Measurements from ENCODE around the gene SPRY1. TPM values are rescaled to one million over a fixed set of nuclear protein-coding genes. Genes with fewer than 3 reads are reported as not detected.

SPRY1 gene
- total RNA-seq, 2 donors from 2014 or later: 67.5 to 90.2 TPM

DNA sequence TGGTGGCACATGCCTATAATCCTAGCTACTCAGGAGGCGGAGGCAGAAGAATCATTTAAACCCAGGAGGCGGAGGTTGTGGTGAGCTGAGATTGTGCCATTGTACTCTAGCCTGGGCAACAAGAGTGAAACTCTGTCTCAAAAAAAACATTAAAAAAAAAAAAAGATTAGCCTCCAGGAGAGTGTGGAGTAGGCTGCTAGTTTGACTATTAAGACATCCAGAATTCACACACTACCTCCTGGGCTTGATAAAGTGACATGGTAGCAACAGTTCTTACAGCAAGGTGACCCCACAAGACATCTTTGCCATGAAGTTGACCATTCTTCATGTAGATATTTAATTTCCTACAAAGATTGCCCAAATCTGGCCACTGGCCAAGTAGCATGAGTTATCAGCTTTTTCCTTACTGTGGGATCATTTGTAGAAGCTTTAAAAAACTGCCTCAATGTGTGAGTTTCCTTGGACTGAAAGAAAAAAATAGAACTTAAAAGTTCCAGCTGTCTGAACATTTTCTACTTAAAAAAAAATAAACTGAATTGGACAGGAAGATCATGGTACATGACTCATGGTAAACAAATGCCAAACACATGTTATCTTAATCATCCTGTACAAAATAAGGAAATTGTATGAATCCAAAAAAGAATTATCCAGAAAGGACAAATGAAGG, 35.3 kb upstream of the SPRY1 start:
- H3K4me3 ChIP-seq: no peak overlapping the region
- no peaks in the 10 kb centered on the region for H3K9me3 ChIP-seq
- TF ChIP-seq POLR2A (IDR thresholded peaks at IDR 0.05) (no peak), POLR2AphosphoS5 (IDR thresholded peaks at IDR 0.05) (no peak)
- TF ChIP-seq, protein P1, sequence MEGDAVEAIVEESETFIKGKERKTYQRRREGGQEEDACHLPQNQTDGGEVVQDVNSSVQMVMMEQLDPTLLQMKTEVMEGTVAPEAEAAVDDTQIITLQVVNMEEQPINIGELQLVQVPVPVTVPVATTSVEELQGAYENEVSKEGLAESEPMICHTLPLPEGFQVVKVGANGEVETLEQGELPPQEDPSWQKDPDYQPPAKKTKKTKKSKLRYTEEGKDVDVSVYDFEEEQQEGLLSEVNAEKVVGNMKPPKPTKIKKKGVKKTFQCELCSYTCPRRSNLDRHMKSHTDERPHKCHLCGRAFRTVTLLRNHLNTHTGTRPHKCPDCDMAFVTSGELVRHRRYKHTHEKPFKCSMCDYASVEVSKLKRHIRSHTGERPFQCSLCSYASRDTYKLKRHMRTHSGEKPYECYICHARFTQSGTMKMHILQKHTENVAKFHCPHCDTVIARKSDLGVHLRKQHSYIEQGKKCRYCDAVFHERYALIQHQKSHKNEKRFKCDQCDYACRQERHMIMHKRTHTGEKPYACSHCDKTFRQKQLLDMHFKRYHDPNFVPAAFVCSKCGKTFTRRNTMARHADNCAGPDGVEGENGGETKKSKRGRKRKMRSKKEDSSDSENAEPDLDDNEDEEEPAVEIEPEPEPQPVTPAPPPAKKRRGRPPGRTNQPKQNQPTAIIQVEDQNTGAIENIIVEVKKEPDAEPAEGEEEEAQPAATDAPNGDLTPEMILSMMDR (IDR thresholded peaks at IDR 0.05): no peak
- H3K36me3 ChIP-seq: no peaks in the 10 kb centered on the region
- intact Hi-C loops (cut with DNase I): no loop called here
- WGBS: 95% methylated on average over 2 of the region's 2 CpGs
- no peaks in the 10 kb centered on the region for H3K4me1 ChIP-seq (replicated peaks)
- no peak for DNase-seq (ENCODE audit: low spot score)
- H3K27me3 ChIP-seq (replicated peaks; ENCODE audit: insufficient read depth): no peaks in the 10 kb centered on the region
- no peak overlapping the region for H3K27ac ChIP-seq

DNA sequence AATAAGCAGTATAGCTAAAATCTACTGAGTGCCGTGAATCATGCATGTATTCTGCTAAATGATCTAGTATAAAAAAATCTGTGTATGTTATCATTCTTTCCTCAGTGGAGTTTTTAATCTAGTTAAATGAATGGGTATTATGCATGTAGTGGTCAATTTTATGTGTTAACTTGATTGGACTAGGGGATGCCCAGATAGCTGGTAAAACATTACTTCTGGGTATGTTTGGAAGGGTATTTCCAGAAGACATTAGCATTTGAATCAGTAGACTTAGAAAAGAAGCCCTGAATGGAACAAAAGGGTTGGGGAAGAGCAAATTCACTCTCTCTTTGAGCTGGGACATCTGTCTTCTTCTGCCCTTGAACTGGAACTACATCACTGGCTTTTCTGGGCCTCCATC, 34.5 kb upstream of the SPRY1 start:
- Histone ChIP-seq H3K9me3 (no peaks in the 10 kb centered on the region), H3K27me3 (replicated peaks; ENCODE audit: insufficient read depth) (no peaks in the 10 kb centered on the region), H3K4me3 (no peak overlapping the region), H3K27ac (no peak overlapping the region), H3K36me3 (no peaks in the 10 kb centered on the region), H3K4me1 (replicated peaks) (no peaks in the 10 kb centered on the region)
- intact Hi-C loops (cut with DNase I): no loop called here
- no peak for DNase-seq (ENCODE audit: low spot score)
- 98% methylated on average over 1 of the region's 1 CpG for WGBS
- TF ChIP-seq POLR2A (IDR thresholded peaks at IDR 0.05) (no peak), POLR2AphosphoS5 (IDR thresholded peaks at IDR 0.05) (no peak)
- TF ChIP-seq, protein P1 (IDR thresholded peaks at IDR 0.05): no peak

GRCh38 chr4:123363729-123364128, 32.9 kb upstream of the SPRY1 start:
- 100% methylated on average over 2 of the region's 2 CpGs for WGBS
- intact Hi-C loops (cut with DNase I): no loop called here
- no peaks in the 10 kb centered on the region for H3K27me3 ChIP-seq (replicated peaks; ENCODE audit: insufficient read depth)

DNA sequence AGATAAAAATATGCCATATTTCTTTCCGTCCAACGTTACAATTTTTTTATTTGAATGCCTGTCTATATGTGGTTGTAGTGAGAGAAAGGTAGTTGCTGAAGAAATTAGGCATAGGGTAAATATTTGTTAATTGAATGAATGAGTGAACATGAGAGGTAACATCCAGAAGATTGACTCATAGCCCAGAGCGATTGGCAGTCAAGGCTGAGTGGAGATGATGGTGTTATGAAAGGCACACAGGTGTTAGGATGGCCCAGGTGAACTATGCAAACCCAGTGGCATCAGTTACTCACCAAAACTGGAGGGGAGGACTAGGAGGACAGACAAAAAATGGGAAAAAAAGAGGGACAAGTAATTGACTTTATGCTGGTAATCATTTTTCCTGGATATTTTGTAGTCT, 31.7 kb upstream of the SPRY1 start:
- intact Hi-C loops (cut with DNase I): no loop called here
- TF ChIP-seq, protein P1 (IDR thresholded peaks at IDR 0.05): no peak
- TF ChIP-seq POLR2AphosphoS5 (IDR thresholded peaks at IDR 0.05) (no peak), POLR2A (IDR thresholded peaks at IDR 0.05) (no peak)
- H3K4me1 ChIP-seq (replicated peaks): no peaks in the 10 kb centered on the region
- no peaks in the 10 kb centered on the region for H3K9me3 ChIP-seq
- no peak overlapping the region for H3K4me3 ChIP-seq
- H3K27me3 ChIP-seq (replicated peaks; ENCODE audit: insufficient read depth): no peaks in the 10 kb centered on the region
- H3K36me3 ChIP-seq: no peaks in the 10 kb centered on the region
- H3K27ac ChIP-seq: no peak overlapping the region
- WGBS: 67% methylated on average over 3 of the region's 3 CpGs
- DNase-seq (ENCODE audit: low spot score): no peak

More at GRCh38 chr4:123363729-123364128, 32.9 kb upstream of the SPRY1 start:
- Histone ChIP-seq H3K4me1 (replicated peaks) (no peaks in the 10 kb centered on the region), H3K36me3 (no peaks in the 10 kb centered on the region), H3K9me3 (no peaks in the 10 kb centered on the region), H3K27ac (no peak overlapping the region), H3K4me3 (no peak overlapping the region)
- TF ChIP-seq, protein P1 (IDR thresholded peaks at IDR 0.05): no peak
- TF ChIP-seq POLR2A (IDR thresholded peaks at IDR 0.05) (no peak), POLR2AphosphoS5 (IDR thresholded peaks at IDR 0.05) (no peak)
- DNase-seq (ENCODE audit: low spot score): no peak

DNA sequence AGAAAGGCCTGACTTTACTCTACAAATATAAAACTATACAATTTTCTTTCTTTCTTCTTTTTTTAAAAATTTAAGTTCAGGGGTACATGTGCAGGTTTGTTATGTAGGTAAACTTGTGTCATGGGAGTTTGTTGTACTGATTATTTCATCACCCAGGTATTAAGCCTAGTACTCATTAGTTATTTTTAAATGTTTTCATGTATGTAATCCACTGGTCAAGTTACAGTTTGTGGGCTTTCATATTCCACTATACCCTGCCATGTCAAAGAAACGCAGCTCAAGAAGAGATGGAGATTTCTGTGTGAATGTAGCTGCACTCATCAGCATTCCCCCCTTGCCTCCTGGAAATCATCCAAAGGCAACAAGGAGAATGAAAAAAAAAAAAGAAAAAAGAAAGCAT, 31.2 kb upstream of the SPRY1 start:
- intact Hi-C loops (cut with DNase I): no loop called here
- Histone ChIP-seq H3K36me3 (no peaks in the 10 kb centered on the region), H3K27me3 (replicated peaks; ENCODE audit: insufficient read depth) (no peaks in the 10 kb centered on the region), H3K27ac (no peak overlapping the region), H3K4me3 (no peak overlapping the region), H3K9me3 (no peaks in the 10 kb centered on the region), H3K4me1 (replicated peaks) (no peaks in the 10 kb centered on the region)
- DNase-seq (ENCODE audit: low spot score): no peak
- TF ChIP-seq POLR2AphosphoS5 (IDR thresholded peaks at IDR 0.05): no peak
- TF ChIP-seq, protein P1 (IDR thresholded peaks at IDR 0.05): no peak
- TF ChIP-seq POLR2A (IDR thresholded peaks at IDR 0.05): no peak
- WGBS: 59% methylated on average over 1 of the region's 1 CpG
